ENCODE results near the gene GABRB3.

Gene GABRB3

GRCh38 chr15:26804063-26804804 is 31.4 kb upstream of the GABRB3 start:
- DNase-seq: no peak
- Histone ChIP-seq H3K27me3 (ENCODE audit: insufficient read depth, low read depth, severe bottlenecking) (no peaks in the 10 kb centered on the region), H3K9me3 (ENCODE audit: severe bottlenecking) (no peaks in the 10 kb centered on the region), H3K36me3 (no peaks in the 10 kb centered on the region), H3K4me3 (ENCODE audit: low read depth, low read length) (no peak overlapping the region), H3K27ac (no peak overlapping the region)
- TF ChIP-seq CTCF (IDR thresholded peaks at IDR 0.05; ENCODE audit: low read depth, low read length): no peak

GRCh38 chr15:26790118-26790517 is 17.3 kb upstream of the GABRB3 start:
- no peaks in the 10 kb centered on the region for H3K36me3 ChIP-seq
- H3K27me3 ChIP-seq (ENCODE audit: insufficient read depth, low read depth, severe bottlenecking): no peaks in the 10 kb centered on the region
- H3K4me3 ChIP-seq (ENCODE audit: low read depth, low read length): no peak overlapping the region
- no peak for TF ChIP-seq CTCF (IDR thresholded peaks at IDR 0.05; ENCODE audit: low read depth, low read length)
- no peak for DNase-seq
- H3K9me3 ChIP-seq (ENCODE audit: severe bottlenecking): no peaks in the 10 kb centered on the region
- H3K27ac ChIP-seq: no peak overlapping the region

- H3K4me3 ChIP-seq (ENCODE audit: low read depth, low read length): no peak overlapping the region
- H3K27me3 ChIP-seq (ENCODE audit: insufficient read depth, low read depth, severe bottlenecking): no peaks in the 10 kb centered on the region
- H3K27ac ChIP-seq: no peak overlapping the region
- no peak for DNase-seq
- no peaks in the 10 kb centered on the region for H3K36me3 ChIP-seq
- no peaks in the 10 kb centered on the region for H3K9me3 ChIP-seq (ENCODE audit: severe bottlenecking)
- no peak for TF ChIP-seq CTCF (IDR thresholded peaks at IDR 0.05; ENCODE audit: low read depth, low read length)
These were observed 8.9 kb upstream of the GABRB3 start for GRCh38 chr15:26781816-26782215.

- H3K9me3 ChIP-seq (ENCODE audit: severe bottlenecking): no peaks in the 10 kb centered on the region
- TF ChIP-seq CTCF (IDR thresholded peaks at IDR 0.05; ENCODE audit: low read depth, low read length): no peak
- H3K4me3 ChIP-seq (ENCODE audit: low read depth, low read length): peak overlapping the region; percentile 52
- H3K36me3 ChIP-seq: peaks cover 16% of the 10 kb centered on the region
- peak overlapping the region; percentile 99 for H3K27ac ChIP-seq
- no peaks in the 10 kb centered on the region for H3K27me3 ChIP-seq (ENCODE audit: insufficient read depth, low read depth, severe bottlenecking)
- DNase-seq: peak; percentile 22
These were observed 1.1 kb upstream of the GABRB3 start for GRCh38 chr15:26773917-26774316.

- Histone ChIP-seq H3K4me3 (ENCODE audit: low read depth, low read length) (peak overlapping the region; percentile 52), H3K36me3 (peaks cover 16% of the 10 kb centered on the region), H3K27me3 (ENCODE audit: insufficient read depth, low read depth, severe bottlenecking) (no peaks in the 10 kb centered on the region), H3K9me3 (ENCODE audit: severe bottlenecking) (no peaks in the 10 kb centered on the region), H3K27ac (peak overlapping the region; percentile 99)
- DNase-seq: peak; percentile 95
- no peak for TF ChIP-seq CTCF (IDR thresholded peaks at IDR 0.05; ENCODE audit: low read depth, low read length)
These were observed 406 bp upstream of the GABRB3 start for GRCh38 chr15:26773067-26773877.

Data from WERI-Rb-1 (cell line).